K562 (cell line): Measurements from ENCODE around the gene DOLPP1. TPM values are rescaled to one million over a fixed set of nuclear protein-coding genes. Genes with fewer than 3 reads are reported as not detected.

Source experiments
- ATF1 ChIP-seq, 2 experiments: fragments of 450-650 bp in 1 of 2; IDR thresholded peaks; 2 replicates each; pipeline ENCODE4 v1.6.1; 2016; ENCODE audit warnings: missing compliant biosample characterization in 1 of 2, missing genetic modification characterization in 1 of 2
- CEBPG ChIP-seq, 3 experiments: fragments of 200-800 bp in 1 of 3; sonication (Bioruptor generic) in 1 of 3; sonication (generic) in 1 of 3; formaldehyde crosslinking in 1 of 3; IDR thresholded peaks in 2 of 3; conservative IDR thresholded peaks in 1 of 3; 2 replicates each; pipeline versions ENCODE4 v1.6.1 to v1.8.0; 2016 to 2022; ENCODE audit warnings: missing compliant biosample characterization in 2 of 3, missing genetic modification characterization in 2 of 3, mild to moderate bottlenecking in 1 of 3, missing genetic modification reagents in 1 of 3
- CTBP1 ChIP-seq: fragments of 450-650 bp; IDR thresholded peaks from 2 replicates; pipeline ENCODE4 v1.6.1; 2016; ENCODE audit warnings: borderline replicate concordance
- HDAC8 ChIP-seq: fragments of 450-650 bp; IDR thresholded peaks from 2 replicates; pipeline ENCODE4 v1.6.1; 2016; ENCODE audit warnings: mild to moderate bottlenecking, missing genetic modification characterization, moderate library complexity, missing compliant biosample characterization
- HIVEP1 ChIP-seq: fragments of 250-450 bp; sonication (Bioruptor Pico); IDR thresholded peaks from 2 replicates; pipeline ENCODE4 v1.4.0; 2020; ENCODE audit warnings: mild to moderate bottlenecking
- MAZ ChIP-seq, 2 experiments: fragments of 450-650 bp in 1 of 2; sonication (generic) in 1 of 2; formaldehyde crosslinking; IDR thresholded peaks in 1 of 2; conservative IDR thresholded peaks in 1 of 2; 2 replicates each; pipeline versions ENCODE4 v1.4.0 to v1.5.0; 2020; ENCODE audit warnings: mild to moderate bottlenecking in 1 of 2, missing genetic modification reagents in 1 of 2
- MTF1 ChIP-seq: fragments of 250-450 bp; sonication (Bioruptor Pico); IDR thresholded peaks from 2 replicates; pipeline ENCODE4 v1.9.0; 2021; ENCODE audit warnings: moderate library complexity, mild to moderate bottlenecking, inconsistent platforms, borderline replicate concordance
- NFIC ChIP-seq: fragments of 450-650 bp; IDR thresholded peaks from 2 replicates; pipeline ENCODE4 v1.6.1; 2017; ENCODE audit warnings: mild to moderate bottlenecking, inconsistent platforms
- PHF21A ChIP-seq: fragments of 450-650 bp; IDR thresholded peaks from 2 replicates; pipeline ENCODE4 v1.6.1; 2017; ENCODE audit warnings: low read depth, borderline replicate concordance
- RBM34 ChIP-seq: fragments of 200-400 bp; formaldehyde crosslinking; IDR thresholded peaks from 2 replicates; pipeline ENCODE4 v1.6.1; 2018; ENCODE audit warnings: low read length, borderline replicate concordance; ENCODE audit not compliant: insufficient read depth
- ZFP36 ChIP-seq: fragments of 150-350 bp; IDR thresholded peaks from 2 replicates; pipeline ENCODE4 v1.6.1; 2018; ENCODE audit warnings: low read length, low read depth; ENCODE audit not compliant: partially characterized antibody
- ZKSCAN1 ChIP-seq: fragments of 150-350 bp; IDR thresholded peaks from 2 replicates; pipeline ENCODE4 v1.6.1; 2016; ENCODE audit warnings: low read depth, low read length
- ZNF165 ChIP-seq: fragments of 250-450 bp; sonication (Bioruptor Pico); IDR thresholded peaks from 2 replicates; pipeline ENCODE4 v1.4.0; 2020; ENCODE audit warnings: borderline replicate concordance
- ZNF408 ChIP-seq: fragments of 250-450 bp; sonication (Bioruptor Pico); IDR thresholded peaks from 2 replicates; pipeline ENCODE4 v1.4.0; 2020; ENCODE audit warnings: low read depth, mild to moderate bottlenecking, moderate library complexity
- polyA plus RNA-seq, 8 experiments: library from polyadenylated mRNA; depleted of rRNA in 4 of 8; stranded (reverse) in 5 of 8; unstranded in 3 of 8; fragments of >200 nt; fragmentation: Nextera tagmentation in 2 of 8; fragmentation: Illumina TruSeq in 1 of 8; extraction: Ambion mirVana in 2 of 8; extraction: Trizol in 1 of 8; gene quantifications; 2 replicates each; pipeline versions ENCODE4 v1.2.1 to v1.2.3, GENCODE V29; 2011 to 2014; ENCODE audit warnings: inconsistent platforms in 1 of 8, missing spikeins in 1 of 8
- total RNA-seq, 7 experiments: library from RNA; depleted of rRNA in 6 of 7; stranded (reverse); fragments of >200 nt in 6 of 7; fragmentation: Illumina TruSeq in 2 of 7; extraction: Trizol in 2 of 7; gene quantifications; 2 replicates each; pipeline versions ENCODE4 v1.2.1 to v1.2.3, GENCODE V29; 2011 to 2021; ENCODE audit warnings: low replicate concordance in 1 of 7
- TF ChIP-seq, protein P1 (sequence below): fragments of 450-650 bp; formaldehyde crosslinking; IDR thresholded peaks from 2 replicates; pipeline ENCODE4 v1.4.0; 2022; ENCODE audit warnings: missing genetic modification characterization
- TF ChIP-seq, protein P2 (sequence below), 2 experiments: fragments of 450-650 bp; conservative IDR thresholded peaks; 2 replicates each; pipeline ENCODE4 v1.6.1; 2017; ENCODE audit warnings: mild to moderate bottlenecking in 2 of 2, moderate library complexity in 2 of 2
- TF ChIP-seq, protein P3 (sequence below): fragments of 250-450 bp; sonication (Bioruptor Pico); IDR thresholded peaks from 2 replicates; pipeline ENCODE4 v1.8.0; 2022; ENCODE audit warnings: moderate library complexity, mild to moderate bottlenecking, inconsistent platforms
- TF ChIP-seq, protein P4 (sequence below): fragments of 250-450 bp; sonication (Bioruptor Pico); IDR thresholded peaks from 2 replicates; pipeline ENCODE4 v1.4.0; 2020; ENCODE audit warnings: mild to moderate bottlenecking, moderate library complexity
- TF ChIP-seq, protein P5 (sequence below): fragments of 450-650 bp; IDR thresholded peaks from 2 replicates; pipeline ENCODE4 v1.6.1; 2018; ENCODE audit not compliant: partially characterized antibody

Gene DOLPP1
- total and polyA plus RNA-seq, 9 of the 15 experiments (the other 6 are each of a cell fraction or from before 2014, with no cell fraction given) = 3.0 to 39.8 (median 30.5) TPM

DNA sequence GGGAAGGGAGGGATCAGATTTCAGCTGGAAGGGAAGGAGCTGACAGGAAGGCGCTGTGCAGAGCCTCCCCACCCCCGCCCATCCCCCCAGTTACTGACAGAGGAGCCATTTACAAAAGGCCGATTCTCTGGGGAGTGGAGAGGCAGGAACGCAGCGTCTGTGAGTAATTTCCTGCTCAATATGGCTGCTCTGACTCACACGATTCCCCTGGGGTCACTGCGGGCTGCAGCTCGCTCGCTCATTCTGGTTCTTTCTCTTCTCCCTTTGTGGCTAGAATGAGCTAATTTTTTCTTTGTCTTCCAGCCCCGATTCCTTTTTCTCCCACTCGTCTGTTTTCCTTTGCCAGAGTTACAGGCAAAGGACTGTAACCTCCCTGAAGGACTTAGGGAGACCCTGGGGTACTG lies 59.1 kb downstream of the DOLPP1 start (continued):
- TF ChIP-seq, protein P1, sequence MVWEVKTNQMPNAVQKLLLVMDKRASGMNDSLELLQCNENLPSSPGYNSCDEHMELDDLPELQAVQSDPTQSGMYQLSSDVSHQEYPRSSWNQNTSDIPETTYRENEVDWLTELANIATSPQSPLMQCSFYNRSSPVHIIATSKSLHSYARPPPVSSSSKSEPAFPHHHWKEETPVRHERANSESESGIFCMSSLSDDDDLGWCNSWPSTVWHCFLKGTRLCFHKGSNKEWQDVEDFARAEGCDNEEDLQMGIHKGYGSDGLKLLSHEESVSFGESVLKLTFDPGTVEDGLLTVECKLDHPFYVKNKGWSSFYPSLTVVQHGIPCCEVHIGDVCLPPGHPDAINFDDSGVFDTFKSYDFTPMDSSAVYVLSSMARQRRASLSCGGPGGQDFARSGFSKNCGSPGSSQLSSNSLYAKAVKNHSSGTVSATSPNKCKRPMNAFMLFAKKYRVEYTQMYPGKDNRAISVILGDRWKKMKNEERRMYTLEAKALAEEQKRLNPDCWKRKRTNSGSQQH (CRISPR knock-in tag) = no peak
- no peak for TF ChIP-seq MTF1 (CRISPR knock-in tag)
- no peak for TF ChIP-seq HDAC8 (tag)
- no peak for TF ChIP-seq HIVEP1 (CRISPR knock-in tag)
- TF ChIP-seq RBM34 = no peak
- peak; percentile 29 to 70; a peak in 2 of 4 replicates for TF ChIP-seq MAZ (CRISPR knock-in tag; conservative IDR thresholded peaks at IDR 0.05 in 1 of 2, IDR thresholded peaks at IDR 0.05 in 1 of 2)
- TF ChIP-seq PHF21A = no peak; the same call in 1 of the 2 replicates
- TF ChIP-seq, protein P2, sequence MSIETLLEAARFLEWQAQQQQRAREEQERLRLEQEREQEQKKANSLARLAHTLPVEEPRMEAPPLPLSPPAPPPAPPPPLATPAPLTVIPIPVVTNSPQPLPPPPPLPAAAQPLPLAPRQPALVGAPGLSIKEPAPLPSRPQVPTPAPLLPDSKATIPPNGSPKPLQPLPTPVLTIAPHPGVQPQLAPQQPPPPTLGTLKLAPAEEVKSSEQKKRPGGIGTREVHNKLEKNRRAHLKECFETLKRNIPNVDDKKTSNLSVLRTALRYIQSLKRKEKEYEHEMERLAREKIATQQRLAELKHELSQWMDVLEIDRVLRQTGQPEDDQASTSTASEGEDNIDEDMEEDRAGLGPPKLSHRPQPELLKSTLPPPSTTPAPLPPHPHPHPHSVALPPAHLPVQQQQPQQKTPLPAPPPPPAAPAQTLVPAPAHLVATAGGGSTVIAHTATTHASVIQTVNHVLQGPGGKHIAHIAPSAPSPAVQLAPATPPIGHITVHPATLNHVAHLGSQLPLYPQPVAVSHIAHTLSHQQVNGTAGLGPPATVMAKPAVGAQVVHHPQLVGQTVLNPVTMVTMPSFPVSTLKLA (conservative IDR thresholded peaks at IDR 0.05) = no peak
- TF ChIP-seq ATF1 (CRISPR knock-in tag; IDR thresholded peaks at IDR 0.05) = no peak
- TF ChIP-seq ATF1 (tag; IDR thresholded peaks at IDR 0.05) = peak; percentile 51
- TF ChIP-seq CEBPG (CRISPR knock-in tag; IDR thresholded peaks at IDR 0.05) = no peak
- TF ChIP-seq CEBPG (tag; conservative IDR thresholded peaks at IDR 0.05 in 1 of 2, IDR thresholded peaks at IDR 0.05 in 1 of 2) = no peak
- no peak for TF ChIP-seq ZKSCAN1
- TF ChIP-seq, protein P3, sequence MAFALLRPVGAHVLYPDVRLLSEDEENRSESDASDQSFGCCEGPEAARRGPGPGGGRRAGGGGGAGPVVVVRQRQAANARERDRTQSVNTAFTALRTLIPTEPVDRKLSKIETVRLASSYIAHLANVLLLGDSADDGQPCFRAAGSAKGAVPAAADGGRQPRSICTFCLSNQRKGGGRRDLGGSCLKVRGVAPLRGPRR = no peak
- TF ChIP-seq NFIC = 0 out of 2 replicates have a peak, but pooled peaks have one; percentile 10
- TF ChIP-seq ZNF165 (CRISPR knock-in tag) = no peak
- no peak for TF ChIP-seq ZNF408 (CRISPR knock-in tag)
- TF ChIP-seq, protein P4, sequence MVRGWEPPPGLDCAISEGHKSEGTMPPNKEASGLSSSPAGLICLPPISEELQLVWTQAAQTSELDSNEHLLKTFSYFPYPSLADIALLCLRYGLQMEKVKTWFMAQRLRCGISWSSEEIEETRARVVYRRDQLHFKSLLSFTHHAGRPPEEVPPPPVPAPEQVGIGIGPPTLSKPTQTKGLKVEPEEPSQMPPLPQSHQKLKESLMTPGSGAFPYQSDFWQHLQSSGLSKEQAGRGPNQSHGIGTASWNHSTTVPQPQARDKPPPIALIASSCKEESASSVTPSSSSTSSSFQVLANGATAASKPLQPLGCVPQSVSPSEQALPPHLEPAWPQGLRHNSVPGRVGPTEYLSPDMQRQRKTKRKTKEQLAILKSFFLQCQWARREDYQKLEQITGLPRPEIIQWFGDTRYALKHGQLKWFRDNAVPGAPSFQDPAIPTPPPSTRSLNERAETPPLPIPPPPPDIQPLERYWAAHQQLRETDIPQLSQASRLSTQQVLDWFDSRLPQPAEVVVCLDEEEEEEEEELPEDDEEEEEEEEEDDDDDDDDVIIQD (CRISPR knock-in tag) = no peak
- no peak for TF ChIP-seq ZFP36
- TF ChIP-seq, protein P5, sequence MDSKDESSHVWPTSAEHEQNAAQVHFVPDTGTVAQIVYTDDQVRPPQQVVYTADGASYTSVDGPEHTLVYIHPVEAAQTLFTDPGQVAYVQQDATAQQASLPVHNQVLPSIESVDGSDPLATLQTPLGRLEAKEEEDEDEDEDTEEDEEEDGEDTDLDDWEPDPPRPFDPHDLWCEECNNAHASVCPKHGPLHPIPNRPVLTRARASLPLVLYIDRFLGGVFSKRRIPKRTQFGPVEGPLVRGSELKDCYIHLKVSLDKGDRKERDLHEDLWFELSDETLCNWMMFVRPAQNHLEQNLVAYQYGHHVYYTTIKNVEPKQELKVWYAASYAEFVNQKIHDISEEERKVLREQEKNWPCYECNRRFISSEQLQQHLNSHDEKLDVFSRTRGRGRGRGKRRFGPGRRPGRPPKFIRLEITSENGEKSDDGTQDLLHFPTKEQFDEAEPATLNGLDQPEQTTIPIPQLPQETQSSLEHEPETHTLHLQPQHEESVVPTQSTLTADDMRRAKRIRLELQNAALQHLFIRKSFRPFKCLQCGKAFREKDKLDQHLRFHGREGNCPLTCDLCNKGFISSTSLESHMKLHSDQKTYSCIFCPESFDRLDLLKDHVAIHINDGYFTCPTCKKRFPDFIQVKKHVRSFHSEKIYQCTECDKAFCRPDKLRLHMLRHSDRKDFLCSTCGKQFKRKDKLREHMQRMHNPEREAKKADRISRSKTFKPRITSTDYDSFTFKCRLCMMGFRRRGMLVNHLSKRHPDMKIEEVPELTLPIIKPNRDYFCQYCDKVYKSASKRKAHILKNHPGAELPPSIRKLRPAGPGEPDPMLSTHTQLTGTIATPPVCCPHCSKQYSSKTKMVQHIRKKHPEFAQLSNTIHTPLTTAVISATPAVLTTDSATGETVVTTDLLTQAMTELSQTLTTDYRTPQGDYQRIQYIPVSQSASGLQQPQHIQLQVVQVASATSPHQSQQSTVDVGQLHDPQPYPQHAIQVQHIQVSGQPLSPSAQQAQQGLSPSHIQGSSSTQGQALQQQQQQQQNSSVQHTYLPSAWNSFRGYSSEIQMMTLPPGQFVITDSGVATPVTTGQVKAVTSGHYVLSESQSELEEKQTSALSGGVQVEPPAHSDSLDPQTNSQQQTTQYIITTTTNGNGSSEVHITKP = no peak
- TF ChIP-seq CTBP1 = no peak
